ENCODE measurements around the gene LAMA5.

GRCh38 chr20:62305765-62306413 is 61.2 kb downstream of the LAMA5 start:
- TF ChIP-seq POLR2A (IDR thresholded peaks at IDR 0.05; ENCODE audit: low read length), result no peak
- TF ChIP-seq GATA1 (IDR thresholded peaks at IDR 0.05; ENCODE audit: low read depth, low read length), result no peak

Measured in erythroblast (primary cell).